ENCODE results near the gene OR8U1.

OR8U1 gene

GRCh38 chr11:56412396-56412795 lies 37.0 kb downstream of the OR8U1 start, which contains the start of gene OR5AL1:
TSS of gene OR5AL1 (plus strand) at chr11:56412696.
- TF ChIP-seq MAX (IDR thresholded peaks at IDR 0.05) (no peak), FOXM1 (IDR thresholded peaks at IDR 0.05; ENCODE audit: borderline replicate concordance, low read depth) (no peak), NFIC (IDR thresholded peaks at IDR 0.05) (no peak)

Measured in Ishikawa (cell line).